Endothelial cell of umbilical vein (primary cell): ENCODE measurements around the gene CYP8B1. TPM values are rescaled to one million over a fixed set of nuclear protein-coding genes. Genes with fewer than 3 reads are reported as not detected.

Source experiments
- BruUV-seq: library from RNA; stranded (reverse); fragments of 400-500 nt; replicated peaks from 2 replicates; lab custom pipeline; 2021; lab: Mats Ljungman, UMichigan
- CTCF ChIA-PET: fragments of 300-600, 350-600 bp; sonication (Branson Sonifier 250); formaldehyde crosslinking; loops from one replicate; lab custom pipeline; 2021; ENCODE audit warnings: antibody characterized with exemption, inconsistent platforms; lab: Charles Lee
- POLR2A ChIA-PET: fragments of 300-600, 350-600 bp; sonication (Branson Sonifier 250); formaldehyde crosslinking; loops from one replicate; lab custom pipeline; 2021; ENCODE audit warnings: antibody characterized with exemption, inconsistent platforms; lab: Charles Lee
- DNase-seq: peaks from one replicate; pipeline ENCODE4 v3.0.0-alpha.2; 2011; ENCODE audit warnings: low read depth, low spot score
- FAIRE-seq: peaks from 2 replicates; lab custom pipeline; 2011; peaks lifted over from hg19 to GRCh38; lab: Jason Lieb, UNC
- H2AFZ ChIP-seq: 2 replicates; pipeline ENCODE4 v1.6.0; 2012; ENCODE audit warnings: low read depth, low read length, control low read depth, inconsistent platforms
- H3K27ac ChIP-seq: 2 replicates; pipeline ENCODE4 v1.5.1; 2011; ENCODE audit warnings: low read depth, mild to moderate bottlenecking, control low read depth, low read length, moderate library complexity; ENCODE audit not compliant: insufficient read depth
- H3K27me3 ChIP-seq, 2 experiments: 2 replicates each; pipeline versions ENCODE4 v1.6.0 to v1.6.1; 2011; ENCODE audit warnings: low read length in 2 of 2, mixed read lengths in 1 of 2; ENCODE audit not compliant: control insufficient read depth in 2 of 2, insufficient read depth in 2 of 2
- H3K36me3 ChIP-seq, 2 experiments: 2 replicates in 1 of 2; 3 replicates in 1 of 2; pipeline ENCODE4 v1.5.1; 2011; ENCODE audit warnings: low read length in 2 of 2, mild to moderate bottlenecking in 1 of 2, moderate library complexity in 1 of 2; ENCODE audit not compliant: control insufficient read depth in 2 of 2, insufficient read depth in 2 of 2; ENCODE audit errors: extremely low read depth in 1 of 2
- H3K4me1 ChIP-seq: 3 replicates; pipeline ENCODE4 v1.5.1; 2011; ENCODE audit warnings: mild to moderate bottlenecking, low read length; ENCODE audit not compliant: control insufficient read depth, insufficient read depth; ENCODE audit errors: extremely low read depth
- H3K4me2 ChIP-seq: 2 replicates; pipeline ENCODE4 v1.6.1; 2011; ENCODE audit warnings: low read length, control low read depth, mixed read lengths; ENCODE audit not compliant: insufficient read depth
- H3K4me3 ChIP-seq, 3 experiments: fragments of 200-600 bp in 1 of 3; sonication (generic), shearing (Covaris generic) in 1 of 3; replicated peaks in 1 of 3; 2 replicates each; pipeline ENCODE4 v1.5.1; 2011 to 2016; ENCODE audit warnings: control low read depth in 3 of 3, low read length in 3 of 3, mild to moderate bottlenecking in 2 of 3, inconsistent platforms in 1 of 3, low read depth in 1 of 3, moderate library complexity in 1 of 3; ENCODE audit not compliant: insufficient read depth in 1 of 3
- H3K79me2 ChIP-seq: 2 replicates; pipeline ENCODE4 v1.6.0; 2012; ENCODE audit warnings: low read length, inconsistent platforms; ENCODE audit not compliant: control insufficient read depth, insufficient read depth
- H3K9ac ChIP-seq: replicated peaks from 2 replicates; pipeline ENCODE3; 2011; ENCODE audit warnings: low read length, control low read depth; ENCODE audit not compliant: insufficient read depth; ENCODE audit errors: extremely low read depth
- H3K9me1 ChIP-seq: replicated peaks from 3 replicates; pipeline ENCODE4 v1.6.0; 2011; ENCODE audit warnings: mild to moderate bottlenecking, low read length; ENCODE audit not compliant: control insufficient read depth, insufficient read depth; ENCODE audit errors: extremely low read depth
- H3K9me3 ChIP-seq: replicated peaks from 2 replicates; pipeline ENCODE4 v1.5.1; 2012; ENCODE audit warnings: low read length, inconsistent platforms; ENCODE audit not compliant: control insufficient read depth, insufficient read depth
- H4K20me1 ChIP-seq: replicated peaks from 2 replicates; pipeline ENCODE3; 2011; ENCODE audit warnings: mild to moderate bottlenecking, low read length; ENCODE audit not compliant: control insufficient read depth, insufficient read depth; ENCODE audit errors: extremely low read depth
- CTCF ChIP-seq, 2 donors: IDR thresholded peaks; 1 replicate in 1 of 2; 2 replicates in 1 of 2; pipeline ENCODE4 v1.5.1; 2011; ENCODE audit warnings: low read length in 2 of 2, mild to moderate bottlenecking in 2 of 2, moderate library complexity in 2 of 2, control low read depth in 1 of 2, inconsistent platforms in 1 of 2, low read depth in 1 of 2; ENCODE audit not compliant: insufficient read depth in 1 of 2; ENCODE audit errors: extremely low read depth in 1 of 2
- FOS ChIP-seq: IDR thresholded peaks from 2 replicates; pipeline ENCODE4 v1.6.1; 2011; ENCODE audit warnings: mild to moderate bottlenecking, low read length, moderate library complexity, borderline replicate concordance; ENCODE audit not compliant: insufficient read depth
- GATA2 ChIP-seq: IDR thresholded peaks from 2 replicates; pipeline ENCODE4 v1.7.0; 2011; ENCODE audit warnings: low read depth, mild to moderate bottlenecking, moderate library complexity, mixed read lengths, low read length; ENCODE audit not compliant: insufficient read length, insufficient read depth
- MYC ChIP-seq: IDR thresholded peaks from one replicate; pipeline ENCODE4 v1.6.1; 2011; ENCODE audit warnings: mild to moderate bottlenecking, low read depth, low read length
- POLR2AphosphoS5 ChIP-seq: IDR thresholded peaks from 2 replicates; pipeline ENCODE4 v1.6.1; 2012; ENCODE audit warnings: low read depth, mild to moderate bottlenecking, control low read depth, low read length, moderate library complexity; ENCODE audit not compliant: insufficient read depth
- dilution Hi-C: fragments of 300-500 bp; cut with MboI; formaldehyde crosslinking; loops from one replicate; pipeline ENCODE4 v1.15.0; 2019; ENCODE audit warnings: low sequenced_read_pairs; ENCODE audit not compliant: extremely low pct_ligation_motif_present
- intact Hi-C: fragments of 100-400 bp; cut with micrococcal nuclease; formaldehyde crosslinking; loops from one replicate; pipeline ENCODE4 v1.10.0; 2022
- polyA plus RNA-seq, 4 experiments: library from polyadenylated mRNA; depleted of rRNA in 3 of 4; stranded (reverse) in 3 of 4; unstranded in 1 of 4; fragments of >200 nt; gene quantifications; 2 replicates each; pipeline versions ENCODE4 v1.2.1 to v1.2.3, GENCODE V29; 2011 to 2012; ENCODE audit warnings: missing spikeins in 1 of 4
- total RNA-seq: library from RNA; stranded (reverse); gene quantifications from 2 replicates; pipeline ENCODE4 v1.2.3, GENCODE V29; 2021

Gene CYP8B1
- total and polyA plus RNA-seq, 2 donors (not counting 3 experiments of a cell fraction or from before 2014, with no cell fraction given) = not detected

GRCh38 chr3:42877881-42878280 lies 2.2 kb upstream of the CYP8B1 start:
- no peaks in the 10 kb centered on the region for H3K79me2 ChIP-seq
- no peak overlapping the region for H3K9ac ChIP-seq
- ChIA-PET POLR2A (no interaction called here), CTCF (interaction anchor here (1.1 to 1.7 kb wide), 4 partner anchors 8 to 133 kb away, joined by 3 to 7 read pairs (median 6); no protein-coding TSS in a partner anchor)
- no peaks in the 10 kb centered on the region for H4K20me1 ChIP-seq
- no peak for FAIRE-seq
- no peak overlapping the region for H3K27ac ChIP-seq
- dilution Hi-C loops = no loop called here
- no TSS peak for BruUV-seq
- no peak overlapping the region for H3K4me2 ChIP-seq
- TF ChIP-seq FOS (no peak), POLR2AphosphoS5 (no peak), MYC (no peak), GATA2 (no peak), CTCF (IDR thresholded peaks at IDR 0.05; ENCODE audit: extremely low read depth in 1 of 2, insufficient read depth in 1 of 2, low read depth in 1 of 2, low read length in 2 of 2) (no peak)
- no peak overlapping the region for H2AFZ ChIP-seq
- no peak overlapping the region for H3K4me3 ChIP-seq
- H3K9me1 ChIP-seq = no peaks in the 10 kb centered on the region
- peaks cover 11 to 16% of the 10 kb centered on the region in 2 experiments for H3K27me3 ChIP-seq
- H3K36me3 ChIP-seq = no peaks in the 10 kb centered on the region
- DNase-seq = no peak
- no peaks in the 10 kb centered on the region for H3K9me3 ChIP-seq
- intact Hi-C loops = no loop called here
- peaks cover 7% of the 10 kb centered on the region for H3K4me1 ChIP-seq
